HG03342 (cell line): ENCODE results near the gene CCDC134.

Experiments
- ATAC-seq: cut with Tn5 transposase; IDR thresholded peaks from one replicate; pipeline ENCODE4 v1.9.1; 2021; ENCODE audit warnings: mild to moderate bottlenecking, moderate library complexity; ENCODE audit not compliant: unreplicated experiment

CCDC134 gene

GRCh38 chr22:41782751-41783150, 17.7 kb upstream of the CCDC134 start:
- no peak for ATAC-seq

- no peak for ATAC-seq
These were observed 13.1 kb upstream of the CCDC134 start for GRCh38 chr22:41787331-41787730.

- ATAC-seq, result no peak
These were observed 6.6 kb upstream of the CCDC134 start for GRCh38 chr22:41793871-41794270.

GRCh38 chr22:41798736-41799135, 1.7 kb upstream of the CCDC134 start:
- no peak for ATAC-seq

GRCh38 chr22:41799486-41800347, 762 bp upstream of the CCDC134 start:
- peak; percentile 9 for ATAC-seq

GRCh38 chr22:41801147-41801819, 804 bp downstream of the CCDC134 start:
- ATAC-seq, result no peak

GRCh38 chr22:41801886-41802285, 1.4 kb downstream of the CCDC134 start:
- no peak for ATAC-seq

- no peak for ATAC-seq
These were observed 5.2 kb downstream of the CCDC134 start for GRCh38 chr22:41805639-41806038.

- no peak for ATAC-seq
These were observed 7.9 kb downstream of the CCDC134 start for GRCh38 chr22:41808400-41808799.

GRCh38 chr22:41810022-41810421, 9.5 kb downstream of the CCDC134 start:
- ATAC-seq, result no peak

GRCh38 chr22:41812805-41813545, 12.5 kb downstream of the CCDC134 start:
- ATAC-seq, result no peak

- ATAC-seq, result no peak
These were observed 13.4 kb downstream of the CCDC134 start for GRCh38 chr22:41813726-41814410.

- no peak for ATAC-seq
These were observed 15.2 kb downstream of the CCDC134 start for GRCh38 chr22:41815716-41816115.

GRCh38 chr22:41816241-41816640, 15.8 kb downstream of the CCDC134 start:
- no peak for ATAC-seq

- ATAC-seq, result no peak
These were observed 16.4 kb downstream of the CCDC134 start for GRCh38 chr22:41816871-41817270.

- no peak for ATAC-seq
These were observed 17.5 kb downstream of the CCDC134 start for GRCh38 chr22:41818011-41818410.

GRCh38 chr22:41818596-41818995, 18.1 kb downstream of the CCDC134 start:
- no peak for ATAC-seq

GRCh38 chr22:41819257-41819656, 18.8 kb downstream of the CCDC134 start:
- ATAC-seq, result no peak

- no peak for ATAC-seq
These were observed 20.0 kb downstream of the CCDC134 start for GRCh38 chr22:41820447-41820846.

- ATAC-seq, result no peak
These were observed 21.2 kb downstream of the CCDC134 start for GRCh38 chr22:41821471-41822316.
